Fibroblast of villous mesenchyme (primary cell): ENCODE data around the gene NFIX. TPM values are rescaled to one million over a fixed set of nuclear protein-coding genes. Genes with fewer than 3 reads are reported as not detected.

Experiments used
- DNase-seq: peaks from one replicate; pipeline ENCODE4 v3.0.0-alpha.2; 2010; ENCODE audit warnings: low read depth
- H3K4me3 ChIP-seq: 2 replicates; pipeline ENCODE4 v1.5.1; 2011; ENCODE audit warnings: low read depth, mild to moderate bottlenecking, low read length
- CTCF ChIP-seq: IDR thresholded peaks from 2 replicates; pipeline ENCODE4 v1.5.1; 2012; ENCODE audit warnings: low read depth, mild to moderate bottlenecking, low read length; ENCODE audit not compliant: insufficient read depth
- total RNA-seq: library from RNA; depleted of rRNA; stranded (reverse); fragments of >200 nt; gene quantifications from 2 replicates; pipeline ENCODE4 v1.2.3, GENCODE V29; 2012

NFIX gene
- total RNA-seq, 1 donor: 30.2 TPM

- no peak for TF ChIP-seq CTCF
- H3K4me3 ChIP-seq: no peak overlapping the region
- DNase-seq: no peak
These were observed 39.4 kb downstream of the NFIX start for GRCh38 chr19:13034636-13035035.

- no peak for TF ChIP-seq CTCF
- no peak overlapping the region for H3K4me3 ChIP-seq
- DNase-seq: no peak
These were observed 40.6 kb downstream of the NFIX start for GRCh38 chr19:13035820-13036365.

GRCh38 chr19:13036366-13036976, 41.2 kb downstream of the NFIX start:
- DNase-seq: peak; percentile 68
- H3K4me3 ChIP-seq: no peak overlapping the region
- peak; percentile 7 for TF ChIP-seq CTCF

GRCh38 chr19:13037161-13037560, 41.9 kb downstream of the NFIX start:
- no peak for TF ChIP-seq CTCF
- DNase-seq: peak; percentile 76

GRCh38 chr19:13037731-13038130, 42.5 kb downstream of the NFIX start:
- no peak for TF ChIP-seq CTCF
- no peak overlapping the region for H3K4me3 ChIP-seq
- no peak for DNase-seq

More at GRCh38 chr19:13037161-13037560, 41.9 kb downstream of the NFIX start:
- H3K4me3 ChIP-seq: no peak overlapping the region

GRCh38 chr19:13038306-13039210, 43.3 kb downstream of the NFIX start:
- no peak overlapping the region for H3K4me3 ChIP-seq
- no peak for TF ChIP-seq CTCF
- DNase-seq: no peak
